Skeletal muscle satellite cell (primary cell): Measurements from ENCODE around the gene PPP1R9A.

Source experiments
- H3K27me3 ChIP-seq: 2 replicates; pipeline ENCODE4 v1.7.0; 2013; ENCODE audit warnings: low read length; ENCODE audit not compliant: control insufficient read depth, insufficient read depth
- H3K36me3 ChIP-seq: 2 replicates; pipeline ENCODE4 v1.7.0; 2013; ENCODE audit warnings: mild to moderate bottlenecking, control low read depth, low read length; ENCODE audit not compliant: insufficient read depth
- H3K4me1 ChIP-seq: 2 replicates; pipeline ENCODE4 v1.7.0; 2013; ENCODE audit warnings: low read length; ENCODE audit not compliant: control insufficient read depth, insufficient read depth
- H3K4me2 ChIP-seq: 2 replicates; pipeline ENCODE4 v1.7.0; 2013; ENCODE audit warnings: mild to moderate bottlenecking, low read length
- H3K4me3 ChIP-seq: 2 replicates; pipeline ENCODE4 v1.7.0; 2013; ENCODE audit warnings: low read length
- H3K9ac ChIP-seq: 2 replicates; pipeline ENCODE4 v1.7.0; 2013; ENCODE audit warnings: mild to moderate bottlenecking, low read depth, low read length, moderate library complexity
- H3K9me3 ChIP-seq: replicated peaks from 2 replicates; pipeline ENCODE4 v1.7.0; 2013; ENCODE audit warnings: mild to moderate bottlenecking, control low read depth, low read length

Gene PPP1R9A

DNA sequence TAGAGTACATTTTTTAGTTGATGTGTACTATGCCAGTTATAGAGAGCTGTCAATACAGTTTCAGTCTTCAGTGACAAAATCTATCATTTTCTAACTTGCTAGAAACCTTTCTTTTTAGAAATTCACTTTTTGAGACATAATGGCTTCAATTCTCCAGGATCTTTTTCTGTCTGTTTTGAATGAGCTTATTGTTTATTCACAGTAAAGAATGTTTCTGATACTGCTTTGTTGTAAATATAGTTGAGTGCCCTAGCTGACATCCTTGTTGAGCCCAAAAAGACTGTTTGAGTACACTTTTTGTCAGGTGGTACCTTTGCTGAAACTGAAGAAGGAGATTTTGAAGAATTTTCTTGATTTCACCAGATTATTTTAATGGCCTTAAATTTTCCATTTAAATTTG, 139.9 kb downstream of the PPP1R9A start:
- no peak overlapping the region for H3K9ac ChIP-seq

DNA sequence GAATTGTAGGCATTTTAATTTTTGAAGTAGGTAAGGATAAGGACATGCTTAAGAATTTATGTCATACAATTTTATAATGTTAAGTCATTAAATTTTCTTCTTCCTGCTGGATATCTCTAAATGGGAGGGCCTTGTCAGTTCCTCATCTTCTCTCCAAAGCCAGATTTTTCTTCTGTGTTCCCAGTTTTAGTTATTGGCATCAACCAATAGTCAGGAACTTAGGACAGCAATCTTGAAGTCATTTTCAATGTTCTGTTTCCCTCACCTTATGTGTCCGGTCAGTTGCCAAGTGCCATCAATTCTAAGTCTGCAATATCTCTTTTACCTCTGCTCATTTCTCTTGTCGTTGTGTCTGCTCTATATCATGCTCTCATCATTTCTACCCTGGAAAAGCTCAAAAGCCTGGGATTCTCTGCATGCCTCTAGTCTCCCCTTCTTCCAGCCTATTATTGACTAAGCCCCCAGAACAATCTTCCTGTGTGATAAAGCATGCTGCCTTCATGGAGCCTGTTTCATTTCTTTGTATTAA, 145.2 kb downstream of the PPP1R9A start:
- no peaks in the 10 kb centered on the region for H3K4me1 ChIP-seq
- H3K4me2 ChIP-seq, result no peak overlapping the region
- H3K36me3 ChIP-seq, result no peaks in the 10 kb centered on the region
- H3K9me3 ChIP-seq, result no peaks in the 10 kb centered on the region
- H3K27me3 ChIP-seq, result no peaks in the 10 kb centered on the region
- no peak overlapping the region for H3K9ac ChIP-seq
- no peak overlapping the region for H3K4me3 ChIP-seq

More for the DNA sequence above, 139.9 kb downstream of the PPP1R9A start:
- Histone ChIP-seq H3K9me3 (no peaks in the 10 kb centered on the region), H3K4me3 (no peak overlapping the region), H3K27me3 (no peaks in the 10 kb centered on the region), H3K4me1 (no peaks in the 10 kb centered on the region), H3K4me2 (no peak overlapping the region), H3K36me3 (no peaks in the 10 kb centered on the region)

DNA sequence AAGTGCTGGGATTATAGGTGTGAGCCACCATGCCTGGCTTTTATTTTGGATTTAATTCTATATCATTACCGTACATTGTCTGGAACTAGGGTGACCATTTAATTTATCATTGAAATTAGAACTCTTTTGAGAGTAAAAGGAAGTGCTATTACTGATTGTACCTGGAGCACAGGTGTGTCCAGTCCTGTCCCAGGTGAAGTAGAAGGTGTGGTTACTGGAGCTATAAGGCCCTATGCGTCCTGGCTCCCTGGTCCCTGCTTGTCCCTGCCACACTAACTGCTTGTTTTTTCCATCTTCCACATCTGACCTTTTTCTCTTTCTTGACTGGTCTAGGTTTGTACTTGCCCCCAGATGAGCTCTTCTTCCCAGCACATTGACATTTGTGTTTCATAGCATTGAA, 147.0 kb downstream of the PPP1R9A start:
- Histone ChIP-seq H3K36me3 (no peaks in the 10 kb centered on the region), H3K9me3 (no peaks in the 10 kb centered on the region), H3K4me3 (no peak overlapping the region), H3K9ac (no peak overlapping the region), H3K4me1 (no peaks in the 10 kb centered on the region), H3K4me2 (no peak overlapping the region), H3K27me3 (no peaks in the 10 kb centered on the region)

DNA sequence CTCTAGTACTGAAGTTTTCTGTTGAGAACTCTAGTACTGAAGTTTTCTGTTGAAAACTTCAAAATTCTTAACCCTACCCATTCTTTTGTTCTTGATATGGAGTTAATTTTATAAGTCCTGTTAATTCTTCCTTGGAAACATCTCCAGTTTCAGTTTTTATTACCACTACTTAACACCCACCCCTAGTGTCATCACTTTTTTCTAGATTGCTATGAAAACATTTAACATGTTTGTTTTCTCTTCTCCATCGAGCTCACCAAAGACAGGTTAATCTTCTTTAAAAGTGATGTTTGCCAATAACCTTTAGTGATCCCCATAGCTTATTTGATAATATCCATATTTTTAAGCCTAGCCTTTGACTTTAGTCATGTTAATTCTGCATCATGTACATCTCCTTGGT, 147.9 kb downstream of the PPP1R9A start:
- no peaks in the 10 kb centered on the region for H3K4me1 ChIP-seq
- no peaks in the 10 kb centered on the region for H3K9me3 ChIP-seq
- no peak overlapping the region for H3K4me3 ChIP-seq
- no peaks in the 10 kb centered on the region for H3K36me3 ChIP-seq
- no peak overlapping the region for H3K9ac ChIP-seq
- H3K27me3 ChIP-seq, result no peaks in the 10 kb centered on the region
- no peak overlapping the region for H3K4me2 ChIP-seq

DNA sequence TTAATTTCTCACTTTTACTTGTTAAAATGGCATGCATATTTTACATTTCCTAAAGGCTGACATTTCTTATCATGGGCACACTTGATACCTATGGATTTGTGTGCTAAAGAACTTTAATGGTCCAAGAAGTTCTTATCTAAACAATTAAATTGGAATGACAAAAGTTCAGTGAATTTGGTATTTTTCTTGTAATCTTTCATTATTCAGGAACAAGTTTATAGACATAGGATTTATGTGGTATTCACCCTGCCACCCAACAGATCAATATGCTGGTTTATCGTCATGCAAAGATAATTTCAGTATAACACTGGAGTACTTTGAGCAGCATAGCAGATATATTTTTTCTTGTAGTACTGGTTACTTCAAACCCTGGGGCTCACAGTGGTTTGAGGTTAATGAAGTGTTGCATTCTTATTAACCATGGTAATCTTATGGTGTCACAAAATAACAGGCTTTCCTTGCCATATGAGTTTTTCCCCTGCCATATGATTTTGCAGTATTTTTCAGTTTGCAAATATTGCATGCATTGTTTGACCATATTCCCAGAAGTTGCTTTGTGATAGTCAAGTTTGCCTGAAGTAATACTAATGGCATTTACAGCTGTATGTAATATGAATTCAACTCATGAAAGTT, 148.8 kb downstream of the PPP1R9A start:
- Histone ChIP-seq H3K27me3 (no peaks in the 10 kb centered on the region), H3K4me3 (no peak overlapping the region), H3K36me3 (no peaks in the 10 kb centered on the region), H3K9ac (no peak overlapping the region), H3K9me3 (no peaks in the 10 kb centered on the region), H3K4me2 (no peak overlapping the region), H3K4me1 (no peaks in the 10 kb centered on the region)

DNA sequence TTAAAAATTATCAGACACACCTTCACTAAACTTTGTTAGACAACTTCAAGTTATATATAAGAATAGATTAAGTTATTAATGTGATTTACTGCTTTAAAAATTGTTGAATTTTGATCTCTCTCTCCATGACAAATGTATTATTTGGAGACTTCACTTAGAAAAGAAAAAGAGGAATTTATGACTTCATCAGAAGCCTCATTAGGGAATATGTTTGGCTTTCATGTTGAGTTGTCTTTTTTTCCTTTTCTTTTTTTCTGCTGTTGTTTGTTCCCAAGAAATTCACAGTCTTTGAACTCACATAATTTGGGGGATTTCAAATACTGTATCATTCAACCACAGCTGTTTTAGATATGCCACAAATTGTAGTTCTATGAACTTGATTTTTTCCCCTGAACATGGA, 149.5 kb downstream of the PPP1R9A start:
- Histone ChIP-seq H3K27me3 (no peaks in the 10 kb centered on the region), H3K4me3 (no peak overlapping the region), H3K4me2 (no peak overlapping the region), H3K9me3 (no peaks in the 10 kb centered on the region), H3K4me1 (no peaks in the 10 kb centered on the region), H3K9ac (no peak overlapping the region), H3K36me3 (no peaks in the 10 kb centered on the region)

DNA sequence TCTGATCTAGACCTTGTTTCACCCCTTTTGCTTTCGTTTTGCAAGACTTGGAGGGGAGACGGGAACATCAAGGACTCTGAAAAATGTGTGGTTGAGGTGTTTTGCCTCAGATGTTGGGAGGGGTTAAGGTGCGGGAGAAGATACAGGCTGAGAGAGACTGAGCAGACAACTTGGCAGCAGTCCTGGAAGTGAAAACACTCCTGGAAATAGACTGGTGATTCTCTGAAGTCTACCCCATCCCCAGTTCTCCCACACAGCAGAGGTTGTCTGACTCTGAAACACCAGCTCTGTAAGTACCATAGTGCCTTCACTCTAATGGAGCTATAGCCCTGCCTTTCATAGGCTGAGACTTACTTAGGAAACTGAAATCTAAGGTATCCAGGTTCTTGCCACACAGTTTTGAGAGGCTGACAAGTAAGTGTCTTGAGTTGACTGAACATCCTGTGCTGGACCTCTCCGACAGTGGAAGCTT, 152.5 kb downstream of the PPP1R9A start:
- no peak overlapping the region for H3K9ac ChIP-seq
- H3K27me3 ChIP-seq, result no peaks in the 10 kb centered on the region
- H3K4me3 ChIP-seq, result no peak overlapping the region
- H3K4me1 ChIP-seq, result no peaks in the 10 kb centered on the region
- H3K9me3 ChIP-seq, result no peaks in the 10 kb centered on the region
- no peaks in the 10 kb centered on the region for H3K36me3 ChIP-seq
- H3K4me2 ChIP-seq, result peak overlapping the region; percentile 41

DNA sequence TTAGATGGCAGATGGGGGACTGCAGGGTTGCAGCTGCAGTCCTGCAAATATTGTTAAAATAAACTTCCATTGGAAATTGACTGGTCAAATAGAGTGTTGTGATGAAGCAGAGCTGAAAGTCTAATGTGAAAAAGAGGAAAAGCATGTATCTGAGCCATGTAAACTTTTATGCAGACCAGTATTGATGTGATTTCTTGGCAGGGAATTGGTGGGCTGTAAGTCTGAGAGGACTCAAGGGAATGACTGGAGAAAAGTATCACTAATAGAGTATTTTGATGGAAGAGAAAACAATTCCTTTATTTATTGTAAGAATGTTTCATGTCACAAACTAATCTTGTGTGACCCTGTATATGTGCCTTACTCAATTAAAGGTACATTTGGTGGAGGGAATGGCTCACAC, 155.5 kb downstream of the PPP1R9A start:
- Histone ChIP-seq H3K27me3 (no peaks in the 10 kb centered on the region), H3K4me1 (no peaks in the 10 kb centered on the region), H3K4me3 (no peak overlapping the region), H3K9me3 (no peaks in the 10 kb centered on the region), H3K36me3 (no peaks in the 10 kb centered on the region), H3K4me2 (no peak overlapping the region), H3K9ac (no peak overlapping the region)

DNA sequence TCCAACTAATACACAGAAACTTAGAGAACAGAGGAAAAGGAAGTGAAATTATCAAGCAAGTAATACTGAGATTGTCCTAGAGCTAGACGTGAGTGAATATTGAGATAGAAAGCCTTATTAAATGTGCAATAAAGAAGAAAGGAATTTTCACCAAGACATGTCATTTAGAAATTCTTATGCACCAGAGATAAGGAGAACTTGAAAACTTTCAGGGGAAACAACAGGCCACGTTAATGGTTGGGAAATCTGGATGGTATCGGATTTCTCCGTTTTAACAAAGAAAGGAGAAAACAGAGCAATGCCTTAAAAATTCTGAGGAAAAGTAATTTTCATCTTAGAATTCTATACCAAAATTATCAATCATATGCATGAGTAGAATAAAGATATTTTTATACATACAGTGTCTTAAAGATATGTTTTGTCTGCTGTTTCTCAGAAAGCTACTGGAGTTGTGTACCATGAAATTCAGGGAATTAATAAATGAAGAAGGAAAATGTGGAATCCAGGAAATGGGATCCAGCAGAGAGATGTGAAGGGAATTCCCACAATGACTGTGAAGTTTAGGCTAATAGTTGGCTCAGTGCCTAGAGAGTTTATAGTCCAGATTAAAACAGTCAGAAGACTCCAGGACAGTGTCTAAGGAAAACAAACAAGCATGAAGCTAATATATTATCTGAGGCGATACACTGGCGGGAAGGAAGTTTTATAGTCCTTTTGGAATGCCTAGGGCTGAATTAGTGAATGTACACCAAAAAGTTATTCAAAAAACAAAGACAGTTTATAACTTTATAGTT, 159.5 kb downstream of the PPP1R9A start:
- Histone ChIP-seq H3K27me3 (no peaks in the 10 kb centered on the region), H3K4me1 (no peaks in the 10 kb centered on the region), H3K4me3 (no peak overlapping the region), H3K4me2 (no peak overlapping the region), H3K9ac (no peak overlapping the region), H3K9me3 (no peaks in the 10 kb centered on the region), H3K36me3 (no peaks in the 10 kb centered on the region)

DNA sequence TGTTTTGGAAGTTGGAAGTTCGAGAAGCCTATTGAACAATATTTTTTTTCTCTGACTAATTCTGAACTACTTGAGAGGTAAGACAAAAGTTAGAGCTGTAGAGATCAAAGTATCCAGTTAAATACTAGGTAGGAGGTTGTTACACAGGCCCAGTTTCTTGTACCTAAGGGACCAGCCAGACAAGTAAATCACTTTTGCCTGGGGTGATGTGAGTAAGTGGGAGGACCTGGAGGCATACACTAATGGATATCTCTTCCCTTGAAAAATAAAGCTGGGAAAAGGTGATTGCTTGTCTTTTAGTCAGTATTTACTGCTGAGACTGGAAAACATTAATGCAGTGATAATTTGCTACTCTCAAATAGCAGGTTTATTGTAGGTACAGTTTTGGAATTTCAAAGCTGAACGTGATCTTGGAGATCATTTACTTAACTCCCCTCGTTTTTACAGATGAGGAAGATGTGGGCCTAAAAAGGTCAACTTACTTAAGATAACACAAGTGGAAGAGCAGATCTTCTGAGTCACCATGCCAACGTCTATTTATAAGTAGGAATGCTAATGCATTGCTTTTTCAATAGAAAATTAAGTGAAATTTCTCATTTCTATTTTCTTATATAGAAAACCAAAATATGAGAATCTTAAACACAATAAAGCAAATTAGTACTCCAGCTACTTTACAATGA, 181.3 kb downstream of the PPP1R9A start:
- H3K4me2 ChIP-seq, result no peak overlapping the region
- no peaks in the 10 kb centered on the region for H3K36me3 ChIP-seq
- H3K4me1 ChIP-seq, result no peaks in the 10 kb centered on the region
- no peak overlapping the region for H3K9ac ChIP-seq
- no peak overlapping the region for H3K4me3 ChIP-seq
- no peaks in the 10 kb centered on the region for H3K9me3 ChIP-seq
- no peaks in the 10 kb centered on the region for H3K27me3 ChIP-seq

DNA sequence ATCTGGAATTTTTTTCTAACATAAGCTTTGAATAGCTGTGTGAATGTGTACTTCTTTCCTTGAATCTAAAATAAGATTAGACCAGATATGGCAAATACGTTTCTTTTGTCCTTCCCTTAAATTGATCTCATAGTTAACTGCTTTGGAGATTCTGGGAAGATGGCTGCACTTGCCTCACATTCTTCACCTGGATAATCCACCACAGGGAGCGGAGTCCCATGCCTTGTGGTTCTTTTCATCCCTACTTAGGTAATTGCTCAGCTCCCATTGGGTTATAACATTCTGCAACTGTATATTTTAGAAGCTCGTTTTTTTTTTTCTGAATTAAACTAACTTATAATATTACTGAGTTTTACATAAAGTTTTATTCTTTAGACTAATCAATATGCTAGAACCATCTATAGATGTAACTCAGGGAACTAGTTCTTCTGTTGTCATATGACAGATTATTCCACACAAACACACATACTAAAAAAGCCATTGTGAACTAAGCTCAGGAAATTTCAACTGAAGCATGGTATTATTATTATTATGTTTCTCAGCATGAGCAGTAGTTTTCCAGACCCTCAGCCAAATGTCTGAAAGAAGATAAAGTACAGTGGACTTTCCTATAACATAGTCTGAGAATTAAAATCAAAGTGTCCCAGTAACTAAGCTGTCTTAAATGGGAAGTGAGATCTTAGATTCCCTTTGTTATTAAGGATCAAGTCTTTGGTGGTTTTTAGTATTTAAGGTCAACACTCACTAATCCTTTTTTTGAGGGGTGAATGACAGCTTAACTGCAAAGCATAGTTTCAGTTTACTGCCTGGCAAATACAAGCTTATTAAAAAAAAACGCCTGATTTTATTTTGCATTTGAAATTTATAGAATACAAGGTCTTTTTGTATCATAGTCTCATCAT, 182.3 kb downstream of the PPP1R9A start:
- H3K36me3 ChIP-seq, result no peaks in the 10 kb centered on the region
- no peaks in the 10 kb centered on the region for H3K27me3 ChIP-seq
- H3K9me3 ChIP-seq, result no peaks in the 10 kb centered on the region
- H3K9ac ChIP-seq, result no peak overlapping the region
- H3K4me1 ChIP-seq, result no peaks in the 10 kb centered on the region
- H3K4me3 ChIP-seq, result no peak overlapping the region
- no peak overlapping the region for H3K4me2 ChIP-seq
